GM12874 (cell line): ENCODE measurements around the gene PLCH1.

Experiments
- CTCF ChIP-seq: IDR thresholded peaks from 2 replicates; pipeline ENCODE4 v1.5.1; 2011; ENCODE audit warnings: low read depth, mild to moderate bottlenecking, control low read depth, low read length, moderate library complexity; ENCODE audit not compliant: insufficient read depth

Gene PLCH1

GRCh38 chr3:155605571-155605970, 139.3 kb downstream of the PLCH1 start:
- TF ChIP-seq CTCF = no peak

- TF ChIP-seq CTCF = no peak
Observed at GRCh38 chr3:155604967-155605366, 139.9 kb downstream of the PLCH1 start.

- TF ChIP-seq CTCF = no peak
Observed at GRCh38 chr3:155604126-155604525, 140.7 kb downstream of the PLCH1 start.

GRCh38 chr3:155603302-155603701, 141.6 kb downstream of the PLCH1 start:
- TF ChIP-seq CTCF = no peak

GRCh38 chr3:155602307-155602706, 142.6 kb downstream of the PLCH1 start:
- no peak for TF ChIP-seq CTCF

- TF ChIP-seq CTCF = no peak
Observed at GRCh38 chr3:155598671-155599070, 146.2 kb downstream of the PLCH1 start.

GRCh38 chr3:155596615-155597014, 148.3 kb downstream of the PLCH1 start:
- no peak for TF ChIP-seq CTCF

GRCh38 chr3:155595371-155595770, 149.5 kb downstream of the PLCH1 start:
- TF ChIP-seq CTCF = no peak
